NK-92 (cell line): ENCODE data around the gene MS4A7.
"Not testable (repeated sequence)": the region's sequence is repeated elsewhere in the genome, so short reads cannot be mapped to it uniquely, and the experiment has no call there.

Experiments
- DNase-seq: peaks from one replicate; lab custom pipeline; 2025; ENCODE audit not compliant: unreplicated experiment; lab: John Stamatoyannopoulos, UW

The MS4A7 gene

GRCh38 chr11:60378354-60378753 lies at the start of gene MS4A7:
Gene MS4A7, plus strand, starts transcription at chr11:60378532. Its CDS starts 4,610 bp downstream, at chr11:60383142.
- no peak for DNase-seq

- no peak for DNase-seq
Observed at GRCh38 chr11:60332846-60333245, 45.5 kb upstream of the MS4A7 start.

- no peak for DNase-seq
Observed at GRCh38 chr11:60334005-60334620, 44.2 kb upstream of the MS4A7 start.

GRCh38 chr11:60336767-60337391 lies 41.5 kb upstream of the MS4A7 start:
- no peak for DNase-seq

GRCh38 chr11:60338053-60338452 lies 40.3 kb upstream of the MS4A7 start:
- no peak for DNase-seq

- no peak for DNase-seq
Observed at GRCh38 chr11:60339356-60339755, 39.0 kb upstream of the MS4A7 start.

GRCh38 chr11:60343094-60343704 lies 35.1 kb upstream of the MS4A7 start:
- no peak for DNase-seq

- DNase-seq, result no peak
Observed at GRCh38 chr11:60344146-60344545, 34.2 kb upstream of the MS4A7 start.

GRCh38 chr11:60345489-60345888 lies 32.8 kb upstream of the MS4A7 start:
- DNase-seq, result no peak

- DNase-seq, result no peak
Observed at GRCh38 chr11:60347084-60347797, 31.1 kb upstream of the MS4A7 start.

- no peak for DNase-seq
Observed at GRCh38 chr11:60348116-60348515, 30.2 kb upstream of the MS4A7 start.

- no peak for DNase-seq
Observed at GRCh38 chr11:60349990-60350389, 28.3 kb upstream of the MS4A7 start.

- no peak for DNase-seq
Observed at GRCh38 chr11:60357771-60358170, 20.6 kb upstream of the MS4A7 start.

- DNase-seq, result no peak
Observed at GRCh38 chr11:60360621-60361020, 17.7 kb upstream of the MS4A7 start.

GRCh38 chr11:60362241-60362640 lies 16.1 kb upstream of the MS4A7 start:
- DNase-seq, result no peak

- no peak for DNase-seq
Observed at GRCh38 chr11:60363542-60364470, 14.5 kb upstream of the MS4A7 start.

- not testable (repeated sequence) for DNase-seq
Observed at GRCh38 chr11:60366262-60366904, 11.9 kb upstream of the MS4A7 start.

GRCh38 chr11:60367009-60367408 lies 11.3 kb upstream of the MS4A7 start:
- no peak for DNase-seq

GRCh38 chr11:60367896-60368295 lies 10.4 kb upstream of the MS4A7 start:
- DNase-seq, result no peak

GRCh38 chr11:60370252-60370810 lies 8.0 kb upstream of the MS4A7 start:
- DNase-seq, result no peak
